ENCODE results near the gene TXK.
A peak's percentile ranks its signal among the peaks of the same experiment; 100 is the strongest.

The TXK gene

DNA sequence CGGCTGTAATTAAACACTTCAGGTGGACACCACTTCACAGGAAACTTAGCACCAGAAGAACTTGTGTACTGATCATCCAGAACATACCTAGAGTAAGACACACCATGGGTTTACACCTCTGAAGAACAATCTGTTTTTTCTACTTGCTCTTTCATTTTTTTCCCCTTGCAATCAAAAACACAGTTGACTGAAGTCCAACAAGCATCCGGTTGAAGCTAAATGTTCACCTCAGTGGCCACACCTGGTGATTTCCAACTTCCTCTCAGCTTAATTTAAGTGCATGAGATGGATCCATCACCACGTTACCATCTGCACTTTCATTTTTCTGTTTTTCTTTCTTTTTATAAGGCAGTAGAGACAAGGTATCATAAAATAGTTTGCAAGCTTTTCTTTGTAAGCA lies 4.9 kb upstream of the TXK start:
- intact Hi-C loops (cut with DNase I), result no loop called here
- no peak for DNase-seq

DNA sequence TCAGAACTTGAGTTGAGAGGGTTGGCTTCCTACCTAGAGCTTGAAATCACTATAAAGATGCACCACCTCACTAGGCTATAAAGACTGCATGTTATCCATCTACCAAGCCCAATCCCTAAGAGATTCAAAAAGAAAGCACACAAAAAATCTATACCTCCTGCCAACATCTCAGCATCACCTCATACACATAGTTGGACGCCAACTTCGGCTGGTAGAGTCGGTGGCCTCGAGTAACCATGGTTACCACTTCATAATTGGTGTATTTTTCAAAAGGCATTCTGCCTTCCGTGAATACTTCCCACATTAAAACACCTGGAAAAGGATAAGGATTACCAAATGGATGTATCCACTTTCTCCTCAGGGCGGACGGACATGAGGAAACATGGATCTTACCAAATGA lies 4.5 kb upstream of the TXK start:
- intact Hi-C loops (cut with DNase I), result no loop called here

DNA sequence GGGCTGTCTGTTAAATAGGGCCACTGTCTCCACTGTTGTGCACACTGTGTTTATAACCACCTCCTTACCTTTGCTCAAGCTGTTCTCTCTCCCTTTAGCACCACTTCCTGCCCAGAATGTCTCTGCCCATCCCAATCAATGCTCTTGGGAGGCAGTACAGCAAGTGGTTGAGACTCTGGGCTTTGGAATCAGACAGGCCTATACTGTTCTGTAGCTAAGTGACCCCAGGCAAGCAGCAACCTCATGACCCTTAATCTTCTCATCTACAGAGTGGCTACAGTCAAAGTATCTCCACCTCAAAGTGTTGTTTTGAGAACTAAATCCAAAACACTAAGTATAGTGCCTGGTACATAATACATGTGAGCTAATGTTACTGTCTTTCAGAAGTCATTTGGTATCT lies 3.8 kb upstream of the TXK start:
- no peak for DNase-seq
- intact Hi-C loops (cut with DNase I), result no loop called here

More for the DNA sequence above, 4.5 kb upstream of the TXK start:
- DNase-seq, result no peak

DNA sequence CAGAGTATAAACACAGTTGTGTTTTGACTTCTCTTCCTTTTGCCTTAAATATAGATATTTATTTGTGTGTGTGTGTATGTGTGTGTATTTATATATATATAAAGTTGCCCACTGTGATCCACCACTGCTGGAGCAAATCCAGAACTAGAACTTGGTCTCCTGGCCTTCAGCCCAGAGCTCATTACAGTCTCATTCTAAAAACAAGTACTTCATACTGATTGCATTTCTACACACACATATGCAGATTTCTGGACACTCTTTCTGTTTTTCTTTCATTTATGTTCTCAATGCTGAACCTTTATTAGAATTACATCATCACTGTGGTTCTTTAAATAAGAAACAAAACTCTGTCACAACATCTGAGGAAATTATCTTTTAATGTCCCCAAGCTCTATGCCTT lies 381 bp downstream of the TXK start:
- DNase-seq, result no peak
- intact Hi-C loops (cut with DNase I), result no loop called here

DNA sequence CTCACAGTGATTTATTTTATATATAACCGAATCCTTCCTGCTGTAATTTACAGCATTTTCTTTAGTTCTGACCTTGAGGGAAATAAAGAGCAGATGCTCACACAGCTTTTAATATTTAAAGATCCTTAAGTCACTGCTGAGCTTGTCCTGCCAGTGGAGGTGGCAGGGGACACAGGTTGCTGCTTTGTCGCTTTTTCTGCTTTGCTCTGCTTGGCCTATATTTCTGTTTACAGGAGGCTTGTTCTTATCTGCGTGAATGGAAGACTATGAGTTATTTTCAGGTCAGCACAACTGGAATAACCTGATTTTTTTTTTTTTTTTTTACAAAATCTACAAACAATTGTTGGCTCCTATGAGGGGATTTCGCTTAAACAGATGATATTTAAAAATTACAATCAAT lies 2.3 kb downstream of the TXK start:
- intact Hi-C loops (cut with DNase I), result no loop called here
- no peak for DNase-seq

DNA sequence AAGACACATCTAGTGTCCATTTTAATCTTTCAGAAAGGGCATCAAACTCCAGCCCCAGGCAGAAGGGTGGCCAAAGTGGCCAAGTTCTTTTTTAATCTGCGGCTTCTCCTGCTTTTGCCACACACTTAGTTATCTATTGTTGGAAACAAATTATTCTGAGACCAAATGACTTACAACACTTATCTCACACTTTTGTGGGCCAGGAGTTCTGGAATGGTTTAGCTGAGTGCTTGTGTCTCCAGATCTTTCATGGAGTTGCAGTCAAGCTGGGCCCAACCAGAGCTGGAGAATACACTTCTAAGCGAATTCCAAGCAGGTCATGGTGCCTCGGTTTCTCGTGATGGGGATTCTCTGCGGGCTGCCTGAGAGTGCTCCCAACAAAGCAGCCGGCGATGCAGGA lies 4.0 kb downstream of the TXK start:
- no peak for DNase-seq
- intact Hi-C loops (cut with DNase I), result no loop called here

DNA sequence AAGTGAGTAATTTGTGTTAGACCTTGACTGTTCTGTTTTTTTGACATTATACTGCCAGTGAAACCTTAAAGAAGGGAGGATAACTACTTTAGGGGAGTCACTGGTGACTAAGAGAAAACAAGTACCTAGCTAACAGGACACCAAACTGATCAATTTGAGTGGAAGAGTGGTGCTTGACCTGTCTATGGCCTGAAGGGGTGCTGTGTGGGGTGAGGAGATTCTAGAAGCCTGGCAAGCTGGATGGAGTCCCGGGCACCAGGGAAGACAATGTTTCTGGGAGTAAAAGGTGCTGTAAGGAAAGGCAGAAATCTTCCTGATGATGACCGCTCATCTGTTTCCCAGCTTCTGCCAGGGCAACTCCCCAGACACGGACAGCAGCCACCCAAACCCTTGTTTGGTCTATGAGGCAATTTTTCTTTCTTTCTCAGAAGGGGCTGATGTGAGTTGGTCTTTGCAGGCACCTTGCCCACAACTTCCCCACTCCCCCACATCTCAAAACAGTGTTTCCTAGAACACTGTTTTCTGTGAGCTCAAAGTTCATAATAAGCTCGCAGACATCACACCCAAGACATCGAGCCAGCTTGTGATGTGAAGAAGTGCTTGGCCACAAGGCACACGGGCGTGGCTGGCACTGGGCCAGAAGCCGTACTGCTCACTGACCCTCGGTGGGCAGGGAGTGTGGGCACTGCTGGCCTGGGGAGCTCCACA lies 4.6 kb downstream of the TXK start:
- intact Hi-C loops (cut with DNase I), result no loop called here

DNA sequence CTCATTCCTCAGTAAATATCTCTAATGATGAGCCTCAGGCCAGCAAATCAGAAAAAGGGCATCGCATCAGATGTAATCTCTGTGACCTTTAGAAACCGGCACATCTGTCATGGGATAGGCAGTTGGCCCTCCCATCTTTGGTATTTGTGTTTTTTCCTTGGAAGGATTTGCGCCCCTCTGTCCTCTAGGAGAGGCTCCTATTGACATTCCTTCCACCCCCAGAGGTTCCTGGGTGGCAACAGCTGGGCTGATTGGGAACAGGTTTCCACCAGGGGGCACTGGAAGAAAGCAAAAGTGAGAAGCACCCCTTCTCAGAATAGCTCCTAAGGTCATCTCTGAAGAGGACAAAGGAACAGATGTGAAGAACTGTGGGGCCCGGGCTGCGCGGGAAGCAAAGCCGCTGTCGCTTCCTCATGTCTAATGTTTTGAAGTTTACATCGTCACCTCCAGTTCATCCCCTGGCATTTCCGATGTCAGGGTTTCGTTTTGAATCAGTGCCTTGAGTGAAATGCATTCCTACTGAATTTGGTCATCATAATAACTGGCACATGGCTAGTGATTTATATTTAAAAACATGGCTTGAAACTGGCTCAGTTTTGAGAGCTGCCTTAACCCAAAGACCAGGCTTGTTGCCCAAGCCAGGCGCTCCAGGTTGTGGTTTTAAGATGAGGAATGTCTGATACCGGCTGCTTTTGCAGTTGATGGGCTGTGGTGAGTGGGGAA lies 6.2 kb downstream of the TXK start:
- intact Hi-C loops (cut with DNase I), result no loop called here
- DNase-seq, result peak in 38 of 42 donors; percentile 5 to 75 (median 36)

More for the DNA sequence above, 4.6 kb downstream of the TXK start:
- no peak for DNase-seq

DNA sequence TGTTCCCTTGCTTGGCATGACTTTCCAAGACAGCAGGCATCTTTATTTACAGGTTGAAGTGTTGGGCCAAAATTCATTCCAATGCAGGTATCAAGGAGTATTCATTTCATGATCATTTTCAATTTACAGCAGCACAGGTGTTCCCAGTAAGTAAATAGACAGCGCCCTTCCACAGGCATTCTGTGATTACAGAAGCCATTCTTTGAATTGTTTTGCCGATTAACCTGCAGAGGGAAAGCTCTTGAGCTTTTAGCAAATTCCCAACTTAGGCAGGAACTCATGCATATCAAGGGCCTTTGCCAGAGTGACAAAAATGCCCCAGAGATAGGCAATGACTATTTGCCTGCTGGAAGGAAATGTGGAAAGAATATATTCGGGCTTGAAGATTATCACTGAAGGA lies 6.8 kb downstream of the TXK start:
- DNase-seq, result no peak
- intact Hi-C loops (cut with DNase I), result no loop called here

DNA sequence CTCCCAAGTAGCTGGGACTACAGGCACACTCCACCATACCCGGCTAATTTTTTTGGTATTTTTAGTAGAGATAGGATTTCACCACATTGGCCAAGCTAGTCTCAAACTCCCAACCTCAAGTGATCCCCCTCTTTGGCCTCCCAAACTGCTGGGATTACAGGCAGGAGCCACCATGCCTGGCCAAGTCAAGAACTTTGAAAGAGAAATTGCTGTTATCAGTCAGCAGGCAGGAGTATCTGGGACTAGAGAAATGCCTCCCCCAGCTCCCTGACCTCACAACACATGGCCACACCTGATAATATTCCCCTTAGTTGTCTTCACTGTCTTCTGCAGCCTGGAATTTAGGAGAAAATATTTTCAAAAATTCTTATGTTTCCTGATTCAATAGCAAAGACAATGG lies 7.4 kb downstream of the TXK start:
- no peak for DNase-seq
- intact Hi-C loops (cut with DNase I), result no loop called here

DNA sequence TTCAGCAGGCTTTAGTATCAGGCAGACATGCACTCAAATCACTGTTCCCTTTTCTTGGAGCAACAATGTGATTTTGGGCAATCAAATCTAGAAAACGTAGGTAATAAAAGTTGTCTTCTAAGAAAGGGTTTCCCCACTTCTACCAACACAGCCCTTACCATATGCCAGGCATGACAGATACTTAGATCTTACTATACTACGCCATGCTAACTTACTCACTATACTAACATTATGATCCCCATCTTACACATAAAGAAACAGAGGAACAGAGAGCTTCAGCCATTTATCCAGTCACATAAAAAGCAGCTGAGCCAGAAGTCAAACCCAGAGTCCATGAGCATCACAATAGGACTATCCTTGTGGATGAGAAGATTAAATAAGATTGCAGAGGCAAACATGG lies 9.2 kb downstream of the TXK start:
- DNase-seq, result no peak
- intact Hi-C loops (cut with DNase I), result no loop called here

DNA sequence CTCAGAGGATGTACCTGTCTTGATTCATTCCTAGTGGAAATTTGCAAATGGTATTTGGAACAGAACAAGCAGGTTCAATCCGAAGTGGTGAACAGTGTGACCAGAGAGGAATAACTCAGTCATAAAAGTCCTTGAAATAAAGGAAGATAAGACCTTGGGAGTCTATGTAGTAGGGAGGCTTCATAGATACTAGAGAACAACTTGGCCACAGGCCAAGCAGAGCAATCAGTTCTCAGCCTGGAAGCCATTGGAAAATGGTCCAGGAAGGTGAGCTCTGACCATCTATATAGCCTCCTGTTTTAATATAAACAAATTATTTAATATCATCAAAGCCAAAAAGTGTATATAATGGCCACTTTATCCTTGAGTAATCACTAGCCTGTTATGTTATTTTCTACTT lies 11.3 kb downstream of the TXK start:
- no peak for DNase-seq
- intact Hi-C loops (cut with DNase I), result no loop called here

DNA sequence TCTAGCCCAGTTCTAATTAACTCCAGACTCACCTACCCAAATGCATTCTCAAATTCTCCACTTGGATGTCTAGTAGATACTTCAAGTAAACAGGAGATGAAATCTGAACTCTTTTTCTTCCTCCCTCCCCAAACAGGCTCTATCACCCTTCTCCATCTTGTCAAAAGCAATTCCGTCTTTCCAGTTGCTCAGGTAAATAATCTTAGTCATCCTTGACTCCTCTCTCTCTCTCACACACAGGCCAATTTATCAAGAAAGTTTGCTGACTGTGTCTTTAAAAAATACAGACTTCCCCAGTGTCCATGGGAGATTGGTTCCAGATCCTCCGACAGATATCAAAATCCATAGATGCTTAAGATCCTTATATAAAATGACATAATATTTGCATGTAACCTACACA lies 12.9 kb downstream of the TXK start:
- intact Hi-C loops (cut with DNase I), result no loop called here
- no peak for DNase-seq

DNA sequence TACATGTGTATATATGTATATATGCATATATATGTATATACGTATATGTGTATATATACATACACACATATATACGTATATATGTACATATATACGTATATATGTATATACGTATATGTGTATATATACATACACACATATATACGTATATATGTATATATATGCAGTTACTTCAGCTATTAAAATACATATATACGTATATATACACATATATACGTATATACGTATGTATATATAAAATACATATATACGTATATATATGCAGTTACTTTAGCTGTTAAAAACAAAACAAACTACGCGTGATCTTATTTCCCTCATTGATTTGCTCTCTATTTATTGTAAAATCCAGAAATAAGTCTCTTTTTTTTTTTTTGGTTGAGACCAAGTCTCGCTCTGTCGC lies 13.9 kb downstream of the TXK start:
- intact Hi-C loops (cut with DNase I), result no loop called here
- DNase-seq, result no peak

DNA sequence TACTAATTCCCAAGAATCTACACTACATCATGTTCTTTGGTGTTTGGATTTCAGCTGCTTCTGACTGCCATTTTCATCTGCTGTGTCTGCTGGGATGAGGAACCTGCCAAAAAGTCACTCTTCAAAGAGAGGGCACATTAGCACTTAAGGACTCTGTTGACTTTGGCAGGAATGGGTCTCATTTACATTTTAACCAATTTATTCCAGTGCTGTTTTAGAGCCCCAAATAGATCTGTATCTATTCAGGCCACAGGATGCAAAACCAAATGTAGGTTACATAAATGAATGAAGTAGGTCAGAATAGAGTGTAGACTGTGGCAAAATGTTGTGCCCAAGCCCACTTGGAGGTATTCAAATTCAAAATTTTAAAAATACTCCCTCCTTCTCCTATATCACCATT lies 14.4 kb downstream of the TXK start:
- DNase-seq, result no peak
- intact Hi-C loops (cut with DNase I), result no loop called here

DNA sequence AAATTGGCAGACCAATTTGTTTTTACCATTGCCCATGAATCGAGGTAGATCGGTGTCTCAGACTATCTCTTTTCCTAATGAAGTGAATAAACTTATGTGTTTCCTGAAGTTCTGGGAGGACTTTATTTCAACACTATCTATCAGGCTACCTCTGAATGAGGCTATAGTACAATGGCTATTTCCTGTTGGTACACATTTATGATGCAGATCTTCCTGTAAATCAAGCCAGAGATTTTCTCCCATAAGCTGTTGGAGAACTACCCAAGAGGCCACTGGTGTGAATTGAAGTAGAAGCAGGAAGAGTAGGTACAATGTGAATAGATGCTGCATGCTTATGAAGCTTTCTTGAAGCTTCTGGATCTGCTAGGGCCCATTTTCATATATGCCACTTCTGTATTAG lies 16.0 kb downstream of the TXK start:
- no peak for DNase-seq
- intact Hi-C loops (cut with DNase I), result no loop called here

DNA sequence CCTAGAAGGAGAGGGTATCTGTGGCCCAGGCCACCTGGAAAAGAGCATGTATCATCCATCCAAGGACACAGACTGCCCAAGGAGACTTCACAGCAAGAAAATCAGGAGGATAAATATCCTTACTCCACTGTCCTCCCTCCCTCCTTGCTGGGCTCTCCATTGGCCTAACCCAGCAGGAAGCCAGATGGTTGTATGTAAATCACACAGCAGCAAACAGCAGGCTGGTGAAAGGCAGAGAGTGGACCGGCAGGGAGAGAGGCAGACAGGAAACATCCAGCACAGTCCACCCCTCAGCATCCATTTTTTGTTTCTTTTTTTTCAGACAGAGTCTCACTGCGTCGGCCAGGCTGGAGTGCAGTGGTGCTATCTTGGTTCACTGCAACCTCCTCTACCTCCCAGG lies 17.5 kb downstream of the TXK start:
- no peak for DNase-seq
- intact Hi-C loops (cut with DNase I), result no loop called here

DNA sequence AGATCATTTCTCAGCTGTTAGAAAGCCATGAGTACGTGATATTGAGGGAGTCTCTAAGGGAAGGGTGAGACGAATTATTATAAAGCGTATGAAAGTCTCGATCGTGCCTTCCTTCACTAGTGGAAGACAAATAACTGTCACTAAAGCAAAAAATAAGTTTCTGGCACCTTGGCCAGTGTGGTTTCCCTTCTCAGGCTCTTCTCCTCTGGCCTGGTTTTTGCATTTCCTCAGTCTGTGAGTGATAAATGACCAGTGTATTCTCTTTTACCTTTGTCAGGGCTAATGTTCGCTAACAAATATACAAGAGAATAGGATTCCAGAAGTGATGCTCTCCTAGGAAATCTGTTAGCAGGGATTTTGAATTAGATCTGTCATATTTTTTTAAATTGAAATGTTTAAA lies 19.6 kb downstream of the TXK start:
- intact Hi-C loops (cut with DNase I), result no loop called here
- no peak for DNase-seq

DNA sequence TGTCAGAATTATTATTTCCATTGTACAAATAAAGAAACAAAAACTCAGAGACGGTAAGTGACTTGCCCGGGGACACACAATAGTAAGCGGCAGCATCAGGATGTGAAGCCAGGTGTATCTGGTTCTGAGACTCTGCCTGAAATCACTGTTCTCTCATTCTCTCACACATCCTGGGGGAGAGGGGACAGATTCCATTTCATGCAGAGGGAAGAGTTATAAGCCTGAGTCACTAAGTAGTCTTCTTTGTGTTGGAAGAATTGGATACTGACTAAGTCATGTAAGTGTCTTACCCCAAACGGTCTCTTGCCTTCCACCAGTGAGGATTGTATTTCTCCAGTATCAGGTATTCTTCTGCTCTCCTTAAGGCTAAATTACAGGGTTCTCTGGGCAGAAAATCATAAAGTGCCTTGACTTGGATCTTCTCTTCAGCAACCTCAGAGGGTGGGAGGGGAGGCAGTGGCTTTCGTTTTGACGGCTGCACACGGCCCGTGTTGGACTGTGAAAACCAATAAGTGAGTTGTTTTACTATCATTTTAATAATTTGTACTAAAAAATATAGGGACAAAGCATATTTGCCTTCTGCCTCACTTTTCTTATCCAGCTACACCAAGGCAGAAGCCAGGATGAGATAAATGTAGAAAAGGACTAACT lies 21.9 kb downstream of the TXK start:
- no peak for DNase-seq
- intact Hi-C loops (cut with DNase I), result no loop called here

DNA sequence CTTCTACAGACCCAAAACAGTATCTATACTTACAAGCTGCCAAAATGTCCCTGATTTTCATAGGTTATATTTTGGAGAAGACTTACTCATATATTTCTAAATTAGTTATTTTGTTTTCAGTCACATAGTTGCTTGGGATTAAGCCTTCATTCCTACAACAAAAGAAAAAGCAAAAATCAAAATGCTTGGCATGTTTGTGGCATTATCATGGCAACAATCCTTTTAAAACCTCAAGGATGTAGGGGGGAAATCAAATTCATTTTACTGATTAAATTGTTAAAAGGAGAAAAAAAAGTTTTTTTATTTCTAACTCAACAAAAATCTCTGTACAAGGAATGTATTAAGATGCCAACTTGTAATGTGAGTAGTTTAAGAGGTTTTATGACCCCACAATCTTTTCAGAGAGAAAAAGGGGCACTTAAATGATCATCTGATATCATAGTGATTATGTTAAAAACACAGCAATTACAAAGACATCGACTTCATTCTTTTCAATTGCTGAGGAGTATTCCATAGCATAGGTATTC lies 23.5 kb downstream of the TXK start:
- no peak for DNase-seq
- intact Hi-C loops (cut with DNase I), result no loop called here
